Neural progenitor cell (in vitro differentiated cells): ENCODE results near the gene RPS6KA2. TPM values are rescaled to one million over a fixed set of nuclear protein-coding genes. Genes with fewer than 3 reads are reported as not detected.
A peak's percentile ranks its signal among the peaks of the same experiment; 100 is the strongest.

Experiments used
- DNase-seq: peaks from one replicate; pipeline ENCODE4 v3.0.0-alpha.2; 2016; ENCODE audit warnings: low spot score
- H2AFZ ChIP-seq: fragments of 200-600 bp; sonication (generic); replicated peaks from 2 replicates; pipeline ENCODE4 v1.6.1; 2016; ENCODE audit warnings: antibody characterized with exemption
- H3F3A ChIP-seq: fragments of 200-600 bp; sonication (generic); 2 replicates; pipeline ENCODE4 v1.6.1; 2016; ENCODE audit warnings: antibody characterized with exemption, low read depth
- H3K27ac ChIP-seq: fragments of 200-600 bp; sonication (generic); 2 replicates; pipeline ENCODE4 v1.5.1; 2016; ENCODE audit warnings: mild to moderate bottlenecking
- H3K27me3 ChIP-seq: fragments of 200-600 bp; sonication (generic); 2 replicates; pipeline ENCODE4 v1.6.1; 2016; ENCODE audit warnings: mild to moderate bottlenecking, moderate library complexity
- H3K36me3 ChIP-seq: fragments of 200-600 bp; sonication (generic); 2 replicates; pipeline ENCODE4 v1.5.1; 2016
- H3K4me1 ChIP-seq: fragments of 200-600 bp; sonication (generic); 2 replicates; pipeline ENCODE4 v1.6.1; 2016; ENCODE audit warnings: mixed run types
- H3K4me2 ChIP-seq: fragments of 200-600 bp; sonication (generic); 2 replicates; pipeline ENCODE4 v1.6.1; 2016
- H3K4me3 ChIP-seq: fragments of 200-600 bp; sonication (generic); 2 replicates; pipeline ENCODE4 v1.5.1; 2016
- H3K79me2 ChIP-seq: fragments of 200-600 bp; sonication (generic); 2 replicates; pipeline ENCODE4 v1.6.1; 2016; ENCODE audit warnings: low read depth
- H3K9ac ChIP-seq: fragments of 200-600 bp; sonication (generic); 2 replicates; pipeline ENCODE4 v1.6.1; 2016
- H3K9me3 ChIP-seq: fragments of 200-600 bp; sonication (generic); 2 replicates; pipeline ENCODE4 v1.5.1; 2016; ENCODE audit warnings: low read depth
- H4K20me1 ChIP-seq: fragments of 200-600 bp; sonication (generic); 2 replicates; pipeline ENCODE4 v1.6.1; 2016; ENCODE audit warnings: low read depth
- H3K27ac Mint-ChIP-seq: 3 replicates; pipeline ENCODE4 v1.8.0; 2021; ENCODE audit warnings: mixed read lengths
- H3K27me3 Mint-ChIP-seq: 2 replicates; pipeline ENCODE4 v1.8.0; 2022; ENCODE audit warnings: low read depth, mild to moderate bottlenecking, inconsistent platforms, moderate library complexity, mixed read lengths; ENCODE audit not compliant: insufficient read depth
- H3K36me3 Mint-ChIP-seq: 3 replicates; pipeline ENCODE4 v1.8.0; 2021; ENCODE audit warnings: mixed read lengths
- H3K4me1 Mint-ChIP-seq: 3 replicates; pipeline ENCODE4 v1.8.0; 2021; ENCODE audit warnings: mixed read lengths
- H3K4me3 Mint-ChIP-seq: 3 replicates; pipeline ENCODE4 v1.8.0; 2021; ENCODE audit warnings: mild to moderate bottlenecking, moderate library complexity, mixed read lengths
- H3K9me3 Mint-ChIP-seq: 3 replicates; pipeline ENCODE4 v1.8.0; 2020; ENCODE audit warnings: mixed read lengths
- EZH2 ChIP-seq: fragments of 200-600 bp; sonication (generic); IDR thresholded peaks from 2 replicates; pipeline ENCODE4 v1.6.1; 2017; ENCODE audit warnings: antibody characterized with exemption, mild to moderate bottlenecking, moderate library complexity
- EZH2phosphoT487 ChIP-seq: fragments of 200-600 bp; sonication (generic); IDR thresholded peaks from 2 replicates; pipeline ENCODE4 v1.6.1; 2017; ENCODE audit warnings: antibody characterized with exemption
- total RNA-seq: library from RNA; depleted of rRNA; stranded (reverse); fragments of >200 nt; gene quantifications from 2 replicates; pipeline ENCODE4 v1.2.3, GENCODE V29; 2015; ENCODE audit warnings: low replicate concordance
- TF ChIP-seq, protein P1 (sequence below): fragments of 200-600 bp; sonication (generic); IDR thresholded peaks from 2 replicates; pipeline ENCODE4 v1.5.1; 2017; ENCODE audit warnings: antibody characterized with exemption, mild to moderate bottlenecking

Gene RPS6KA2
- total RNA-seq, 1 donor from 2014 or later = 8.2 TPM

DNA sequence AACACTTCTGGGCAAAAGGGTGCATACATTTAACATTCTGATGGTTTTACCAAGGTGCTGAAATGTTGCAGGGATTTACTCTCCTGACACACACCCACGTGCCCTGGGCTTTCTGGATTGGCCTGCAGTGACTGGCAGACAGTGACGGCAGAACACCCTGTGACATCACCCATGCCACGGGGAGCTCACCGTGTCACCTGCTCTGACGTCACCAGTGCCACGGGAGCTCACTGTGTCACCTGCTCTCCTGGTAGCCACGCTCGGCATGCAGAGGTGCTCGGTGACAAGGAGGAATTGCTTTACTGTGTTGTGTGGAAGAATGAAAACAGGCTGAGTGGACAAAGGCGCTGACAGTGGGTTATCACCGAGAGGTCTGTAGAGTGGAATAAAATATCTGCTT lies 139.9 kb downstream of the RPS6KA2 start:
- Histone ChIP-seq H3K27me3 (no peaks in the 10 kb centered on the region), H3K79me2 (no peaks in the 10 kb centered on the region), H3F3A (no peaks in the 10 kb centered on the region), H3K9me3 (no peaks in the 10 kb centered on the region), H3K4me2 (no peak overlapping the region), H3K4me3 (no peak overlapping the region), H3K27ac (no peak overlapping the region), H3K36me3 (no peaks in the 10 kb centered on the region), H2AFZ (no peak overlapping the region), H4K20me1 (no peaks in the 10 kb centered on the region), H3K4me1 (peaks cover 18% of the 10 kb centered on the region), H3K9ac (no peak overlapping the region)
- no peak for TF ChIP-seq EZH2
- TF ChIP-seq, protein P1, sequence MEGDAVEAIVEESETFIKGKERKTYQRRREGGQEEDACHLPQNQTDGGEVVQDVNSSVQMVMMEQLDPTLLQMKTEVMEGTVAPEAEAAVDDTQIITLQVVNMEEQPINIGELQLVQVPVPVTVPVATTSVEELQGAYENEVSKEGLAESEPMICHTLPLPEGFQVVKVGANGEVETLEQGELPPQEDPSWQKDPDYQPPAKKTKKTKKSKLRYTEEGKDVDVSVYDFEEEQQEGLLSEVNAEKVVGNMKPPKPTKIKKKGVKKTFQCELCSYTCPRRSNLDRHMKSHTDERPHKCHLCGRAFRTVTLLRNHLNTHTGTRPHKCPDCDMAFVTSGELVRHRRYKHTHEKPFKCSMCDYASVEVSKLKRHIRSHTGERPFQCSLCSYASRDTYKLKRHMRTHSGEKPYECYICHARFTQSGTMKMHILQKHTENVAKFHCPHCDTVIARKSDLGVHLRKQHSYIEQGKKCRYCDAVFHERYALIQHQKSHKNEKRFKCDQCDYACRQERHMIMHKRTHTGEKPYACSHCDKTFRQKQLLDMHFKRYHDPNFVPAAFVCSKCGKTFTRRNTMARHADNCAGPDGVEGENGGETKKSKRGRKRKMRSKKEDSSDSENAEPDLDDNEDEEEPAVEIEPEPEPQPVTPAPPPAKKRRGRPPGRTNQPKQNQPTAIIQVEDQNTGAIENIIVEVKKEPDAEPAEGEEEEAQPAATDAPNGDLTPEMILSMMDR = no peak
- no peak for TF ChIP-seq EZH2phosphoT487
- peaks cover 3% of the 10 kb centered on the region for H3K27me3 Mint-ChIP-seq
- H3K4me3 Mint-ChIP-seq = no peak overlapping the region
- H3K4me1 Mint-ChIP-seq = peaks cover 48% of the 10 kb centered on the region
- H3K36me3 Mint-ChIP-seq = peaks cover 19% of the 10 kb centered on the region
- no peaks in the 10 kb centered on the region for H3K9me3 Mint-ChIP-seq
- H3K27ac Mint-ChIP-seq = no peak overlapping the region
- no peak for DNase-seq

DNA sequence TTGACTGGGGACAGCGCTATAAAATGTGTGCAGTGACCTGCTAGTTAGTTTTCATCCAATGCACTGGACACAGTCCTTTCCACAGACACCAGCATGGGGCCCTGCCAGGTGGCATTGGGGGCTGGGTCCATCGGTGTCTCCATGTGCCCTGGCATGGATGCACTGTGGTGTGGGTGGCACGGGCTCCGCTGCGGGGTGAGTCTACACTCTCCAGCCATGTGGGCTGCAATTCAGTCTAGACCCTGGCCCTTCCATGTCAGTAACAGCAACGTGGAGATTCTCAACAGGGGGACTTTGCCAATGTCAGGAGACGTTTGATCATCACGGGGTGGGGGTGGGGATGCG lies 140.5 kb downstream of the RPS6KA2 start:
- no peak overlapping the region for H3K9ac ChIP-seq
- TF ChIP-seq EZH2phosphoT487 (no peak), EZH2 (no peak)
- TF ChIP-seq, protein P1 = no peak
- no peak overlapping the region for H3K4me2 ChIP-seq
- H3K9me3 ChIP-seq = no peaks in the 10 kb centered on the region
- Mint-ChIP-seq H3K36me3 (peaks cover 19% of the 10 kb centered on the region), H3K4me3 (no peak overlapping the region), H3K4me1 (peaks cover 42% of the 10 kb centered on the region), H3K27me3 (peaks cover 3% of the 10 kb centered on the region), H3K27ac (no peak overlapping the region), H3K9me3 (no peaks in the 10 kb centered on the region)
- no peak overlapping the region for H3K4me3 ChIP-seq
- H3K4me1 ChIP-seq = peaks cover 18% of the 10 kb centered on the region
- no peaks in the 10 kb centered on the region for H3F3A ChIP-seq
- no peak overlapping the region for H2AFZ ChIP-seq
- no peak overlapping the region for H3K27ac ChIP-seq
- H4K20me1 ChIP-seq = no peaks in the 10 kb centered on the region
- H3K36me3 ChIP-seq = no peaks in the 10 kb centered on the region
- DNase-seq = no peak
- H3K79me2 ChIP-seq = no peaks in the 10 kb centered on the region
- no peaks in the 10 kb centered on the region for H3K27me3 ChIP-seq

DNA sequence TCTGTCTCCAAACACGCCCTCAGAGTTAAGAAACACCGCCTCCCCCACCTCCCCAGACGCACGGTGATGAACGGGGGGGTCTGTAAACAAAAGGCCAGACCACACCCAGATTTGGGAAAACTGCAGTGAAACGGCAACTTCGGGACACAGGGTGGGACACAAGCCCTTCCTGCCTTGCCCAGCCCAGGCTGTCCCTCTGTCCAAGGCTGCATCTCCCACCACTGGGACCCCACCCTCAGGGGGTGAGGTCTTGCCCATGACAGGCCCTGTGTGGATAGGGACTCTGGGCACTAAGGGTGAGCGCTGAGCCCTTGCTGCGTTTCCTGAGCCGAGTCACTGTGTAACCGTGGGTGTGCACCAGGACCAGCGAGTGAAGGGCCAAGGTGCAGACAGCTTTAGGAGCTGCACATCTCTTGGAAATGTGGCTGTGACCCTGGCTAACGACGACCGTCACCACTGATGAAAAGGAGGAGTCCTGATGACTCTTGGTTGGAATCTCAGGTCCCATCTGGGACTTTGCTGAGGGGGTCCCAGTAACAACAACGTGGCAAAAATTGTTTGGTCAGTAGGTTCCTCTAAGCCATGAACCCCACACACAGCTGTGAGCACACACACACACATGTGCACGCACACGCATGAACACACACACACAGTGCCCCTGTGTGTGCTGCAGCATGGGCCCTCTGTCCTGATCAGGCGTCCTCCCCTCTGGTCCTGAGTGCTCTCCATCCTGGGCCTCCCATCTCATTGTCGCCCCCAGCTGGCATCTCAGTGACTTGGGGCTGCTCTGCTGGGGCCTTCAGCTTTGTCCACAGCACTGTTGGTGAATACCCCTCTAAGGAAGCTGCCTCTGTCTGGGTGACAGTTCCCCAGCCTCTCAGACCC lies 141.2 kb downstream of the RPS6KA2 start:
- Histone ChIP-seq H3K9ac (no peak overlapping the region), H2AFZ (no peak overlapping the region), H3K4me1 (peaks cover 18% of the 10 kb centered on the region), H3K79me2 (no peaks in the 10 kb centered on the region), H3K4me3 (no peak overlapping the region), H3F3A (no peaks in the 10 kb centered on the region), H3K36me3 (no peaks in the 10 kb centered on the region), H3K4me2 (no peak overlapping the region), H3K9me3 (no peaks in the 10 kb centered on the region), H4K20me1 (no peaks in the 10 kb centered on the region), H3K27me3 (no peaks in the 10 kb centered on the region), H3K27ac (no peak overlapping the region)
- peaks cover 36% of the 10 kb centered on the region for H3K4me1 Mint-ChIP-seq
- peaks cover 3% of the 10 kb centered on the region for H3K27me3 Mint-ChIP-seq
- no peak for DNase-seq
- no peaks in the 10 kb centered on the region for H3K9me3 Mint-ChIP-seq
- TF ChIP-seq, protein P1 = no peak
- H3K36me3 Mint-ChIP-seq = peaks cover 19% of the 10 kb centered on the region
- peak overlapping the region; percentile 72 for H3K27ac Mint-ChIP-seq
- H3K4me3 Mint-ChIP-seq = no peak overlapping the region
